Stimulated activated CD4-positive, alpha-beta T cell treated with anti-CD3 and anti-CD28 coated beads, Interleukin-4, amount 100 ng/mL, for 48 hours (primary cell): ENCODE measurements around the gene KRT6B.
"Not testable (repeated sequence)": the region's sequence is repeated elsewhere in the genome, so short reads cannot be mapped to it uniquely, and the experiment has no call there.

Source experiments
- DNase-seq, 2 donors: peaks; one replicate each; pipeline ENCODE4 v3.0.0-alpha.2; 2020; ENCODE audit warnings: low read depth in 2 of 2

The KRT6B gene

DNA sequence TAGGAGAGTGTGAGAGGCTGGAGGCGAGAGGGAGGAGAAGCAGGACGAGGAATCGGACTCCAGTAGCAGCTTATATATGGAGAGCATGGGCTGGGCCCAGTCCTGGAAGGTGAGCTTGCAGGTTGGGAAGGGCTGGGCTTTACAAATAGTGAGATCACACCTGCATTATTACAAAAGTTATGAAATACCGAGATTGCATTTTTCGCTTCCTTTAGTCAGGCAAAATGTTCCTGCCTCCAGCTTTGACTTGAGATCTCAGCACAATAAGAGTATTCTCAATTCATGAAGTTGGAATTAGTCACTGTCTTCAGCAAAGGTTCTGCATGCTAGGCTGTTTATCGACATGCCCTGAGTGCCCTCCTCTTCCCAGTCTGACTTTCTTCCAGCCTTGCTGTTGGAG is at the start of gene KRT6B:
Gene KRT6B (minus strand): TSS at position 46 of the 400 bp plus-strand sequence. CDS start 68 bp downstream, outside the sequence.
- DNase-seq = no peak

- DNase-seq = no peak
These were observed 49.5 kb upstream of the KRT6B start for GRCh38 chr12:52501490-52501889.

GRCh38 chr12:52500574-52500973 is 48.6 kb upstream of the KRT6B start:
- DNase-seq = not testable (repeated sequence)

- no peak for DNase-seq
These were observed 48.0 kb upstream of the KRT6B start for GRCh38 chr12:52499806-52500560.

DNA sequence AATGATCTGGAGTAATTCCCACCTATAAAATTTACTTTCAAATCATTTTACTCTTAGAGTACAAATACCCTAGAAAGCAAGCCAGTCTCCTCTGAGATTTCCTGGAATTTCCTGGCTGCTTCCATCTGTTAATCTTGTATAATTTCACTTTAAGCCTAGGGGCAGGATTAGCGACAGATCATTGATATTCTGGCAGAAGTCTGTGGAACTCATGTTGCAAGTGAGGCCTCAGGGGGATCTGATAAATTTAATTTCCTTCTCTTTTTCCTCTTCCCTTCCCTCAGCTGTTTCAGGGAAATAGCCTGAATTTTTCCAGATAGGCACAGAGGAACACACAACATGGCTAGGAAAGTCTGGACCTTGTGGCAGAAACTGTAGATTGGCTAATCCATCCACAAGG is 47.0 kb upstream of the KRT6B start:
- DNase-seq = no peak

DNA sequence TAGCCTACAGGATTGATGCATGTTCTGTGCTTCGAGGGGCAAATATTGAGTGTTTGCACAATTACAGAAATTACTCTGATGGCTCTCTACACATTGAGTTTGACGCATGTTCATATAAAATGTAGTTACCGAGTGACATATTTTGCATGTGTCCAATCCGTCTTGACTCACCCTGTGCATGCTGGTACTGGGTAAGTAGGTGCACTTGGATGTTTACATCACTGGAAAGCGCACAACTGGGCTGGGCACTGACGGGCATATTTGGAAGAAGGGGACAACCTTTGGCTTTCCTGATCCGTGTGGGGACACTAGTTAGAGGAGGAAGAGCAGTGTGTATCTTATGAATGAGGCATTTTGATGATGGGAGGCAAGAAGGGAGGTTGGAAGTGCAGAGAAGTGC is 46.0 kb upstream of the KRT6B start:
- no peak for DNase-seq

- no peak for DNase-seq
These were observed 44.7 kb upstream of the KRT6B start for GRCh38 chr12:52496590-52497071.

- no peak for DNase-seq
These were observed 44.1 kb upstream of the KRT6B start for GRCh38 chr12:52496054-52496453.

DNA sequence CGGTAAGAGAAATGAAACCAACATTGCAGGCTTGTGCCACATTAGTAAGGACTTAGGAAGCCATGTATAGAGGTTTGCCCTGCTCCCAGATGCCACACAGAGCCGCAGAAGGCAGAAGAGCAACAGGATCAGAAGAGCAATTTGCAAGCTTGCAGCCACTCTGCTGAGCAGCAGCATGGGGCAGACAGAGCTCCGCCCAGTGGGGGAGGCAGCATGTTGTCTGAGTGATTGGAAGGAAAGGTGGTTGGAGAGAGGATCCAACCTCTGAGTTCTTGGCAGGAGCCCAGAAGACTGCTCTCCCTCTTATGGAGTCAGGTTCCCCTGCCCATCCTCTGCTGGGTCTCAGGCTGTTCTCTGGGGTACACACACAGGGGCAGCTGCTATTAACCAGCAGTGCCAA is 43.4 kb upstream of the KRT6B start:
- DNase-seq = no peak

DNA sequence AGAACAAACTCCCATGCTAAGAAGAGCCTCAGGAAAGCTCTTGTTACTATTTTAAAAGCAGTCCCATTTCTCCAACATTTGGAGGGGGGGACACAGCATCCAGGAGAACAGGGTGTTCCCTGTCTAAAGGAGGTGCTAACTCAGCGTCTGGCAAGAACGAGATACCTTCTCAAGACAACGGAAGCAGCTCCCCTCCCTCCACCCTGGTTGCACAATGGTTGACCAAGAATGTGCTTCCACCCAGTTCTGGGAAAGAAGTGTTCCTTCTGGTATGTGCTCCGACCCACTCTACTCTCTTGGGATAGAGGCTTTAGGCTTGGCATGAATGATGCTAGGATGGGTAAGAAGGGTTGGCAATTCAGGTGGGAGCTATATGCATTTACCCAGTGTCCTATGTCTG is 42.6 kb upstream of the KRT6B start:
- DNase-seq = no peak

- DNase-seq = no peak
These were observed 42.2 kb upstream of the KRT6B start for GRCh38 chr12:52494100-52494499.

- no peak for DNase-seq
These were observed 41.2 kb upstream of the KRT6B start, which contains the start of gene KRT6A for GRCh38 chr12:52493172-52493571. KRT6A (minus strand) TSS chr12:52493257; CDS start chr12:52493188, 69 bp downstream.

GRCh38 chr12:52492405-52492804 is 40.5 kb upstream of the KRT6B start:
- DNase-seq = not testable (repeated sequence)

DNA sequence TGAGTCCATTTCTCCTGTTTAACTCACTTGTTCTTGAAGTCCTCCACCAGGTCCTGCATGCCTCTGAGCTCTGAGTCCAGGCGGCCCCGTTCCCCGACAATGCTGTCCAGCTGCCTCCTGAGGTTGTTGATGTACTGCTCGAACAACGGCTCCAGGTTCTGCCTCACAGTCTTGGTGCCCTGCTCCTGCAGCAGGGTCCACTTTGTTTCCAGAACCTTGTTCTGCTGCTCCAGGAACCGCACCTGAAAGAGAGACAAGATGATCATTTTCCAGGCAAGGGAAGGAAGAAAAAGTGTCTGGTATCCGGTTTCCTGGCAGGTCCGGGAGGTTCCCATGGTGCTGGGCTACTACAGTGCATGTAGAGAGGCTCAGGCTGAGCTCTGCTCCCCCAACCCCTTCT is 39.5 kb upstream of the KRT6B start:
- not testable (repeated sequence) for DNase-seq

- DNase-seq = no peak
These were observed 36.8 kb upstream of the KRT6B start for GRCh38 chr12:52488736-52489135.

DNA sequence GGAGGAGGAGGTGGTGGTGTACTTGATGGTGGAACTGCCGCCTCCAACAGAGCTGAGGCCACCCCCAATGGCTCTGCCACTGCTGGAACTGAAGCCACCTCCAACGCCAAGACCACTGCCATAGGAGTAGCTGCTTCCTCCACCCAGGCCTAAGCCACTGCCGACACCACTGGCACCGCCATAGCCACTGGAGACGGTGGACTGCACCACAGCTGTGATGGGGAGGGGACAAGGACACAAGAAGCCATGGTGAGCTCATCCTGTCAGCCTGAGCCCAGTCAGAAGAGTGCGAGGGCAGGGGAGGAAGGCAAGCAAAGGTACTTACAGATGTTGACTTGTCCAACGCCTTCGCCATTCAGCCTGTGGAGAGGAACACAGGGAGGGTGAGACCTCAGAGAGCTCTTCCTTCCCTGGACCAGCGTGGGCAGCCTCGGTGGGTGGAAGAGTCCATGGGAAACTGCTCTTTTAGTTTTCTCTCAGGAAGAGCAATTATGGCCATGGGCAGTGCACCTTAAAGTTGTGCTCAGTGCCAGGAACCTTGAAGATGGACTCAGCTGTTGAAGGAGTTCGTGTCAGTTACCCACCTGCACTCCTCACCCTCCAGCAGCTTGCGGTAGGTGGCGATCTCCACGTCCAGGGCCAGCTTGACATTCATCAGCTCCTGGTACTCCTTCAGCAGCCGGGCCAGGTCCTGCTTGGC is 35.9 kb upstream of the KRT6B start:
- DNase-seq = not testable (repeated sequence)

DNA sequence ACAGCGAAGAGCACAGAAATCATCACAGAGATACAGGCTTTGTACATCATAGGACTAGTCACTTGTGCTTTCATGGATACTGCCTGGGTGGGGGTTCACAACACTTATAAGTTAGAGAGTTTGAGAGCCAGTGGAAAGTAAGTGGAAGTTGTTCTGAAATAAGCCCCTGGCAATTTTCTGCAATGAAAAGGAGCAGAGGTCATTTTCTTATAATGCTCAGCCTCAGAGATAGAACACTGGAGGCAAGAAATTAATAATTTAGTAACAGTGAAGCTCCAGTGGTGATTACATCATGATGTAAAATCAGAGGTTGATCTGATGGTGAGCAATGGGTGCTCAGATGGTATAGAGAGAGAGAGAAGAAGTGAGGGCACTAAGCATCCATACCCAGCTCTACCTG is 35.3 kb upstream of the KRT6B start:
- DNase-seq = no peak

DNA sequence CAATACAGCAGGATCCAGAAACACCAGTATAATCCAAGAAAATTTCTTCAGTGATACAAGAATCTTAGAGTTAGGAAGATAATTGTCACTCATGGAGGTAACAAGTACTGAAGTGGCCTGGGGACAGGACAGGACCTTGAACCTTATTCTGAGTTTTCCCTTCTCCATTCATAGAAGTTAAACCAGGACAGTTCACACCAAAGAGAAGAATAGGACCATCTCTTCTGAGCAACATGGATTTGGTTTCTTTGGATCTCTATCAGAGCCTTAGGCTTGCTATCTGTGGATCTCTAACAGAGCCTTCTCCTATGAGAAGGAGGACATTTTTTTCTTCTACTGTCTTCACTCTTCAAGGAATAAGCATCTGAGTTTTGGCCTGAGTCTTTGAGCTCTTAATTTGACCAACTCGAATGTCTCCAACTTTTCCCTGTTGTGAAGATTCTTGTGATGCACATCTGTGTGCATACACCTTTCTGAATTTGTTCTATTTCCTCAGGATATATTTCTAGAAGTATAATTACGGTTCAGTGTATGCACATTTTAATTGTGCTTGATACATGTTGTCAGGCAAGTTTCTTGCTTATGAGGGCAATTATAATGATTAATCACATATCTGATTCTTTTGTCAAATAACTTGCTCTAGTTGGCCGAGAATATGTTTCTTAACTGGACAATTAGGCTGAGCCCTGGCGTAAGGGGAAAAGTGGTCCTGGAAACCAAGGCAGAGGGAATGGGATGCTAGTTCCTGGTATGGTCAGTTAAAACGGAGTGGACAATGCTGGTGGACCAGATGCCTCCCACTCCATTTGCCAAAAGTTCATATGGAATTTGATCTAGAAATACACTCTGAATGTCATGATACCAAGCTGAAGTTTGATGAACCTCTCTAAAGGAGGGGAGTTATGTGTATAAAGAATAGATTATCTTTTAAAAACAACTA is 34.5 kb upstream of the KRT6B start:
- no peak for DNase-seq

GRCh38 chr12:52480073-52480472 is 28.1 kb upstream of the KRT6B start:
- no peak for DNase-seq

DNA sequence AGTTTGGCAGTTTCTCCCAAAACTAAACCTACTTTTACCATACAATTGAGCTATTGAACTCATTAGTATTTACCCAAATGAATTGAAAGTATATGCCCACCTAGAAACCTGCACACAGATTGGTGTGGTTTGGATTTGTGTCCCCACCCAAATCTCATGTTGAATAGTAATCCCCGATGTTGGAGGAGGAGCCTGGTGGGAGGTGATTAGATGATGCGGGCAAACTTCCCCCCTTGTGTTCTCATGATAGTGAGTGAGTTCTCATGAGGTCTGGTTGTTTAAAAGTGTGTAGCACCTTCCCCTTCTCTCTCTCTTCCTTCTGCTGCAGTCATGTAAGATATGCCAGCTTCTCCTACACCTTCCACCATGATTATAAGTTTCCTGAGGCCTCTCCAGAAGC is 25.7 kb upstream of the KRT6B start:
- no peak for DNase-seq

DNA sequence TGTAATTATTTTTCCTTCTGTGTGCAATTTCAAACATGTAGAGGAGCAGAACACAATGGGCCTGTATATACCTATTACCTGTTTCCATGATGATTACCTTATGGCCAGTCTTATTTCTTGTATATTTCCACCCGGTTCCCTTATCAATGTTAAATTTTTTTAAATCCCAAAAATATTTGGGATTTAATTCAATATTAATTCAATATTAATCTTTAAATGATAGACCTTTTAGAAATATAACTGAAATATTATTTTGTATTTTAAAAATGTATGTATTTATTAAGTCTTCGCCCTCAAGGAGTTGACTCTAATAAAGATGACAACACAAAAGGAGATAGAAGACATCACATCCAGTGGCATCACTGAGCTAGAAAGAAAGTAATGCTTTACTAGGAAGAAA is 22.3 kb upstream of the KRT6B start:
- DNase-seq = no peak

DNA sequence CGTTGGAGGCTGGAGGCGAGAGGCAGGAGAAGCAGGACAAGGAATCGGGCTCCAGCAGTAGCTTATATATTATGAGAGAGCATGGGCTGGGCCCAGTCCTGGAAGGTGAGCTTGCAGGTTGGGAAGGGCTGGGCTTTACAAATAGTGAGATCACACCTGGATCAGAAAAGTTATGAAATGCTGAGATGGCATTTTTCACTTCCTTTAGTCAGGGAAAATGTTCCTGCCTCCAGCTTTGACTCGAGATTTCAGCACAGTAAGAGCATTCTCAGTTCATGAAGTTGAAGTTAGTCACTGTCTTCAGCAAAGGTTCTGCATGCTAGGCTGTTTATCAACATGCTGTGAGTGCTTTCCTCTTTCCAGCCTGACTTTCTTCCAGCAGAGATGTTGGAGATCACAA is 21.8 kb upstream of the KRT6B start, which contains the start of gene KRT6C:
Gene KRT6C (minus strand): TSS at position 38 of the 400 bp plus-strand sequence. CDS start 68 bp downstream, outside the sequence.
- DNase-seq = no peak
